GM12878 (cell line): ENCODE results near the gene OTULIN. TPM values are rescaled to one million over a fixed set of nuclear protein-coding genes. Genes with fewer than 3 reads are reported as not detected.

Experiments used
- ATAC-seq: fragments of 200-7000 bp; cut with Tn5 transposase; 3 replicates; pipeline ENCODE4 v1.9.1; 2020; ENCODE audit warnings: mild to moderate bottlenecking, moderate library complexity
- BruUV-seq: library from RNA; stranded (reverse); fragments of 400-500 nt; replicated peaks from 2 replicates; lab custom pipeline; 2021; lab: Mats Ljungman, UMichigan
- CTCF ChIA-PET: fragments of 300-600 bp; sonication (Branson Sonifier 250); formaldehyde crosslinking; extraction: SDS; loops from one replicate; lab custom pipeline; 2021; ENCODE audit warnings: inconsistent platforms; lab: Yijun Ruan, JAX
- POLR2A ChIA-PET: fragments of 350-600 bp; formaldehyde crosslinking; extraction: SDS; loops from one replicate; lab custom pipeline; 2021; ENCODE audit warnings: inconsistent platforms; lab: Charles Lee
- RAD21 ChIA-PET: fragments of 300-600 bp; sonication (Branson Sonifier 250); formaldehyde crosslinking; loops from one replicate; lab custom pipeline; 2023; ENCODE audit warnings: antibody characterized with exemption; ENCODE audit not compliant: unreplicated experiment; lab: Charles Lee
- SMC1A ChIA-PET: fragments of 300-600 bp; sonication (Branson Sonifier 250); formaldehyde crosslinking; loops from one replicate; lab custom pipeline; 2023; ENCODE audit not compliant: unreplicated experiment, uncharacterized antibody; lab: Charles Lee
- DNase-seq: peaks from one replicate; pipeline ENCODE4 v3.0.0-alpha.2; 2011; ENCODE audit warnings: low read depth, low spot score
- FAIRE-seq: peaks from 3 replicates; lab custom pipeline; 2011; peaks lifted over from hg19 to GRCh38; lab: Jason Lieb, UNC
- H2AFZ ChIP-seq: 2 replicates; pipeline ENCODE4 v1.6.0; 2011; ENCODE audit warnings: low read depth, low read length, control low read depth; ENCODE audit not compliant: control insufficient read depth
- H3K27ac ChIP-seq: 2 replicates; pipeline ENCODE4 v1.5.1; 2011; ENCODE audit warnings: control low read depth; ENCODE audit not compliant: control insufficient read depth, insufficient read depth
- H3K27me3 ChIP-seq, 2 experiments: replicated peaks in 1 of 2; 2 replicates each; pipeline versions ENCODE4 v1.6.0 to v1.6.1; 2011; ENCODE audit warnings: low read length in 1 of 2; ENCODE audit not compliant: control insufficient read depth in 2 of 2, insufficient read depth in 2 of 2
- H3K36me3 ChIP-seq, 2 experiments: 2 replicates each; pipeline ENCODE4 v1.5.1; 2011; ENCODE audit warnings: low read length in 1 of 2; ENCODE audit not compliant: control insufficient read depth in 2 of 2, insufficient read depth in 2 of 2
- H3K4me1 ChIP-seq: 2 replicates; pipeline ENCODE4 v1.6.1; 2011; ENCODE audit warnings: mild to moderate bottlenecking, low read length, moderate library complexity, mixed read lengths; ENCODE audit not compliant: control insufficient read depth, insufficient read depth
- H3K4me2 ChIP-seq: 2 replicates; pipeline ENCODE4 v1.6.0; 2011; ENCODE audit warnings: control low read depth; ENCODE audit not compliant: control insufficient read depth, insufficient read depth
- H3K4me3 ChIP-seq: fragments of 200-600 bp; sonication (generic); 2 replicates; pipeline ENCODE4 v1.5.1; 2016
- H3K79me2 ChIP-seq: 2 replicates; pipeline ENCODE4 v1.6.0; 2011; ENCODE audit warnings: low read length; ENCODE audit not compliant: control insufficient read depth, insufficient read depth
- H3K9ac ChIP-seq: 2 replicates; pipeline ENCODE4 v1.8.0; 2011; ENCODE audit warnings: low read length, control low read depth, mixed read lengths; ENCODE audit not compliant: control insufficient read depth, insufficient read depth
- H3K9me3 ChIP-seq: replicated peaks from 3 replicates; pipeline ENCODE4 v1.5.1; 2011; ENCODE audit warnings: mild to moderate bottlenecking, low read length; ENCODE audit not compliant: control insufficient read depth, insufficient read depth
- H4K20me1 ChIP-seq: 2 replicates; pipeline ENCODE4 v1.6.0; 2011; ENCODE audit not compliant: control insufficient read depth, insufficient read depth
- BCL3 ChIP-seq: IDR thresholded peaks from 2 replicates; pipeline ENCODE4 v1.6.1; 2011; ENCODE audit warnings: borderline replicate concordance, low read depth, mild to moderate bottlenecking, moderate library complexity, low read length; ENCODE audit not compliant: insufficient read depth, poor library complexity, severe bottlenecking
- CEBPB ChIP-seq, 2 experiments: fragments of 150-350 bp in 1 of 2; IDR thresholded peaks; 2 replicates each; pipeline ENCODE4 v1.6.1; 2012 to 2014; ENCODE audit warnings: low read depth in 2 of 2, low read length in 2 of 2, borderline replicate concordance in 1 of 2, inconsistent platforms in 1 of 2
- FOXM1 ChIP-seq: IDR thresholded peaks from 2 replicates; pipeline ENCODE4 v1.6.1; 2012; ENCODE audit warnings: low read depth, mild to moderate bottlenecking, inconsistent platforms, low read length, moderate library complexity
- IRF5 ChIP-seq: fragments of 450-650 bp; IDR thresholded peaks from 2 replicates; pipeline ENCODE4 v1.6.1; 2017; ENCODE audit warnings: borderline replicate concordance
- NFYA ChIP-seq: IDR thresholded peaks from 2 replicates; pipeline ENCODE4 v1.6.1; 2011; ENCODE audit warnings: low read depth, mild to moderate bottlenecking, low read length, improper control_type of control experiment, borderline replicate concordance
- SIN3A ChIP-seq: IDR thresholded peaks from 2 replicates; pipeline ENCODE4 v1.6.1; 2012; ENCODE audit warnings: low read depth, low read length, improper control_type of control experiment
- SMC3 ChIP-seq: IDR thresholded peaks from 2 replicates; pipeline ENCODE4 v1.6.1; 2011; ENCODE audit warnings: low read length, improper control_type of control experiment, borderline replicate concordance
- ZNF207 ChIP-seq: fragments of 450-650 bp; IDR thresholded peaks from 2 replicates; pipeline ENCODE4 v1.6.1; 2014; ENCODE audit warnings: antibody characterized with exemption, mild to moderate bottlenecking, borderline replicate concordance
- ZZZ3 ChIP-seq: IDR thresholded peaks from 2 replicates; pipeline ENCODE4 v1.6.1; 2011; ENCODE audit warnings: low read depth; ENCODE audit not compliant: control insufficient read depth, insufficient read length
- WGBS: methylation state at CpG from one replicate; pipeline ENCODE4 v1.1.6; 2016; ENCODE audit warnings: low lambda C conversion rate; ENCODE audit not compliant: insufficient replicate concordance, insufficient coverage; ENCODE audit errors: missing lambda C conversion rate; 5-methylcytosine and 5-hydroxymethylcytosine counted together
- in situ Hi-C: fragments of 300-500 bp; cut with MboI; formaldehyde crosslinking; loops from 9 replicates; pipeline ENCODE4 v1.14.3; 2018; ENCODE audit warnings: mixed read lengths
- intact Hi-C: fragments of 100-400 bp; cut with micrococcal nuclease; formaldehyde crosslinking; loops from one replicate; pipeline ENCODE4 v1.14.2; 2022; ENCODE audit not compliant: unreplicated experiment
- polyA plus RNA-seq, 11 experiments: library from polyadenylated mRNA; depleted of rRNA in 4 of 11; unstranded in 6 of 11; stranded (reverse) in 5 of 11; fragments of >200 nt; fragmentation: Nextera tagmentation in 4 of 11; fragmentation: Illumina TruSeq in 1 of 11; extraction: Ambion mirVana in 4 of 11; extraction: Trizol in 1 of 11; gene quantifications; 1 replicate in 1 of 11; 2 replicates in 10 of 11; pipeline versions ENCODE4 v1.2.1 to v1.2.3, GENCODE V29; 2011 to 2016; ENCODE audit warnings: inconsistent platforms in 2 of 11, missing spikeins in 2 of 11, low read depth in 1 of 11
- total RNA-seq, 4 experiments: library from RNA; depleted of rRNA in 3 of 4; stranded (reverse); fragments of >200 nt in 3 of 4; fragmentation: Illumina TruSeq in 1 of 4; extraction: Trizol in 1 of 4; gene quantifications; 2 replicates each; pipeline versions ENCODE4 v1.2.1 to v1.2.3, GENCODE V29; 2013 to 2021
- TF ChIP-seq, protein P1 (sequence below): fragments of 450-650 bp; formaldehyde crosslinking; IDR thresholded peaks from 2 replicates; pipeline ENCODE4 v1.4.0; 2020; ENCODE audit warnings: mild to moderate bottlenecking, moderate library complexity
- TF ChIP-seq, protein P2 (sequence below): IDR thresholded peaks from 2 replicates; pipeline ENCODE4 v1.6.1; 2011; ENCODE audit warnings: borderline replicate concordance, low read depth, mild to moderate bottlenecking, moderate library complexity, mixed read lengths, low read length; ENCODE audit not compliant: insufficient read depth; ENCODE audit errors: extremely low read length
- TF ChIP-seq, protein P3 (sequence below): fragments of 450-650 bp; formaldehyde crosslinking; IDR thresholded peaks from 2 replicates; pipeline ENCODE4 v1.5.0; 2022; ENCODE audit warnings: mild to moderate bottlenecking, missing genetic modification characterization

Gene OTULIN
- total and polyA plus RNA-seq, 10 of the 15 experiments (the other 5 are each of a cell fraction or from before 2014, with no cell fraction given): 6.6 to 70.5 (median 28.7) TPM

DNA sequence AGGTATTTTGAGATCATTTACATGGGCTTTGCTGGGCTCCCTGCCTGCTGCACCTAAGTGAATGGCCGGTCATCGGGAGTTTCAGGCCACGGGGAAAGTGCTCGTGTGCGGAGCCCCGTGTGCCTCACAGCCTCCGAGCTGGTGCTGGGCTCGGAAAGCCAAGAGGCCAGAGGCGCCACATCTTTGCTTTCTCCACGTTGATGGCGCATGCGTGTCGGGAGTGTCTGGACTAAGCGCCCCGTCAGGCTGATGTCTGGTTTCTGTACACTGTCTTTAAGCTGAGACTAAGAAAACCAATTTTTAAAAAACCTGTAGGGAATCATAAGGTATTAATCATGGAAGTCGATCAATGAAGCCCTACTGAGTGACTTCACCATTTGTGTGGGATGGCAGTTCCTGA, 69.1 kb downstream of the OTULIN start:
- in situ Hi-C loops: no loop called here
- Histone ChIP-seq H3K9me3 (no peaks in the 10 kb centered on the region), H3K4me1 (no peaks in the 10 kb centered on the region), H3K9ac (no peak overlapping the region), H3K27me3 (no peaks in the 10 kb centered on the region), H4K20me1 (no peaks in the 10 kb centered on the region), H3K4me2 (no peak overlapping the region), H2AFZ (no peak overlapping the region), H3K36me3 (no peaks in the 10 kb centered on the region; a peak in 2 of 4 replicates), H3K4me3 (no peak overlapping the region), H3K27ac (no peak overlapping the region), H3K79me2 (no peaks in the 10 kb centered on the region)
- WGBS: 94% methylated on average over 16 of the region's 16 CpGs
- RAD21 ChIA-PET: no interaction called here
- no TSS peak for BruUV-seq
- SMC1A ChIA-PET: interaction anchor here (1.2 kb wide), 1 partner anchor 270 kb away, joined by 5 read pairs; no protein-coding TSS in a partner anchor
- ATAC-seq (no peak), FAIRE-seq (no peak), DNase-seq (no peak)
- CTCF ChIA-PET: interaction anchor here (0.8 to 1.3 kb wide), 3 partner anchors 16 to 277 kb away, joined by 3 read pairs; no protein-coding TSS in a partner anchor
- POLR2A ChIA-PET: no interaction called here
- intact Hi-C loops: no loop called here
- TF ChIP-seq FOXM1 (no peak), NFYA (no peak), ZZZ3 (no peak), ZNF207 (no peak), CEBPB (IDR thresholded peaks at IDR 0.05; ENCODE audit: borderline replicate concordance in 1 of 2, low read depth in 2 of 2, low read length in 2 of 2) (no peak), SIN3A (no peak), SMC3 (no peak), BCL3 (no peak), IRF5 (no peak)
- TF ChIP-seq, protein P1, sequence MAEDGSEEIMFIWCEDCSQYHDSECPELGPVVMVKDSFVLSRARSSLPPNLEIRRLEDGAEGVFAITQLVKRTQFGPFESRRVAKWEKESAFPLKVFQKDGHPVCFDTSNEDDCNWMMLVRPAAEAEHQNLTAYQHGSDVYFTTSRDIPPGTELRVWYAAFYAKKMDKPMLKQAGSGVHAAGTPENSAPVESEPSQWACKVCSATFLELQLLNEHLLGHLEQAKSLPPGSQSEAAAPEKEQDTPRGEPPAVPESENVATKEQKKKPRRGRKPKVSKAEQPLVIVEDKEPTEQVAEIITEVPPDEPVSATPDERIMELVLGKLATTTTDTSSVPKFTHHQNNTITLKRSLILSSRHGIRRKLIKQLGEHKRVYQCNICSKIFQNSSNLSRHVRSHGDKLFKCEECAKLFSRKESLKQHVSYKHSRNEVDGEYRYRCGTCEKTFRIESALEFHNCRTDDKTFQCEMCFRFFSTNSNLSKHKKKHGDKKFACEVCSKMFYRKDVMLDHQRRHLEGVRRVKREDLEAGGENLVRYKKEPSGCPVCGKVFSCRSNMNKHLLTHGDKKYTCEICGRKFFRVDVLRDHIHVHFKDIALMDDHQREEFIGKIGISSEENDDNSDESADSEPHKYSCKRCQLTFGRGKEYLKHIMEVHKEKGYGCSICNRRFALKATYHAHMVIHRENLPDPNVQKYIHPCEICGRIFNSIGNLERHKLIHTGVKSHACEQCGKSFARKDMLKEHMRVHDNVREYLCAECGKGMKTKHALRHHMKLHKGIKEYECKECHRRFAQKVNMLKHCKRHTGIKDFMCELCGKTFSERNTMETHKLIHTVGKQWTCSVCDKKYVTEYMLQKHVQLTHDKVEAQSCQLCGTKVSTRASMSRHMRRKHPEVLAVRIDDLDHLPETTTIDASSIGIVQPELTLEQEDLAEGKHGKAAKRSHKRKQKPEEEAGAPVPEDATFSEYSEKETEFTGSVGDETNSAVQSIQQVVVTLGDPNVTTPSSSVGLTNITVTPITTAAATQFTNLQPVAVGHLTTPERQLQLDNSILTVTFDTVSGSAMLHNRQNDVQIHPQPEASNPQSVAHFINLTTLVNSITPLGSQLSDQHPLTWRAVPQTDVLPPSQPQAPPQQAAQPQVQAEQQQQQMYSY: no peak
- TF ChIP-seq, protein P2, sequence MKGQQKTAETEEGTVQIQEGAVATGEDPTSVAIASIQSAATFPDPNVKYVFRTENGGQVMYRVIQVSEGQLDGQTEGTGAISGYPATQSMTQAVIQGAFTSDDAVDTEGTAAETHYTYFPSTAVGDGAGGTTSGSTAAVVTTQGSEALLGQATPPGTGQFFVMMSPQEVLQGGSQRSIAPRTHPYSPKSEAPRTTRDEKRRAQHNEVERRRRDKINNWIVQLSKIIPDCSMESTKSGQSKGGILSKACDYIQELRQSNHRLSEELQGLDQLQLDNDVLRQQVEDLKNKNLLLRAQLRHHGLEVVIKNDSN: no peak
- TF ChIP-seq, protein P3, sequence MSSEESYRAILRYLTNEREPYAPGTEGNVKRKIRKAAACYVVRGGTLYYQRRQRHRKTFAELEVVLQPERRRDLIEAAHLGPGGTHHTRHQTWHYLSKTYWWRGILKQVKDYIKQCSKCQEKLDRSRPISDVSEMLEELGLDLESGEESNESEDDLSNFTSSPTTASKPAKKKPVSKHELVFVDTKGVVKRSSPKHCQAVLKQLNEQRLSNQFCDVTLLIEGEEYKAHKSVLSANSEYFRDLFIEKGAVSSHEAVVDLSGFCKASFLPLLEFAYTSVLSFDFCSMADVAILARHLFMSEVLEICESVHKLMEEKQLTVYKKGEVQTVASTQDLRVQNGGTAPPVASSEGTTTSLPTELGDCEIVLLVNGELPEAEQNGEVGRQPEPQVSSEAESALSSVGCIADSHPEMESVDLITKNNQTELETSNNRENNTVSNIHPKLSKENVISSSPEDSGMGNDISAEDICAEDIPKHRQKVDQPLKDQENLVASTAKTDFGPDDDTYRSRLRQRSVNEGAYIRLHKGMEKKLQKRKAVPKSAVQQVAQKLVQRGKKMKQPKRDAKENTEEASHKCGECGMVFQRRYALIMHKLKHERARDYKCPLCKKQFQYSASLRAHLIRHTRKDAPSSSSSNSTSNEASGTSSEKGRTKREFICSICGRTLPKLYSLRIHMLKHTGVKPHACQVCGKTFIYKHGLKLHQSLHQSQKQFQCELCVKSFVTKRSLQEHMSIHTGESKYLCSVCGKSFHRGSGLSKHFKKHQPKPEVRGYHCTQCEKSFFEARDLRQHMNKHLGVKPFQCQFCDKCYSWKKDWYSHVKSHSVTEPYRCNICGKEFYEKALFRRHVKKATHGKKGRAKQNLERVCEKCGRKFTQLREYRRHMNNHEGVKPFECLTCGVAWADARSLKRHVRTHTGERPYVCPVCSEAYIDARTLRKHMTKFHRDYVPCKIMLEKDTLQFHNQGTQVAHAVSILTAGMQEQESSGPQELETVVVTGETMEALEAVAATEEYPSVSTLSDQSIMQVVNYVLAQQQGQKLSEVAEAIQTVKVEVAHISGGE (CRISPR knock-in tag): no peak
